OCI-LY7 (cell line): ENCODE results near the gene UQCRC1. TPM values are rescaled to one million over a fixed set of nuclear protein-coding genes. Genes with fewer than 3 reads are reported as not detected.

Experiments
- BruUV-seq: library from RNA; stranded (reverse); fragments of 400-500 nt; replicated peaks from 2 replicates; lab custom pipeline; 2021; lab: Mats Ljungman, UMichigan
- CTCF ChIA-PET: fragments of 300-600 bp; sonication (Branson Sonifier 250); formaldehyde crosslinking; loops from one replicate; lab custom pipeline; 2022; ENCODE audit warnings: antibody characterized with exemption; ENCODE audit not compliant: unreplicated experiment; lab: Charles Lee
- POLR2A ChIA-PET: fragments of 300-600 bp; sonication (Branson Sonifier 250); formaldehyde crosslinking; loops from one replicate; lab custom pipeline; 2022; ENCODE audit warnings: antibody characterized with exemption; lab: Charles Lee
- DNase-seq: peaks from one replicate; pipeline ENCODE4 v3.0.0-alpha.2; 2015; ENCODE audit warnings: low spot score
- H2AFZ ChIP-seq: fragments of 200-600 bp; sonication (generic), shearing (Covaris generic); 2 replicates; pipeline ENCODE4 v1.6.1; 2014; ENCODE audit warnings: mild to moderate bottlenecking, antibody characterized with exemption, low read length, moderate library complexity
- H3K27ac ChIP-seq: fragments of 200-600 bp; sonication (generic); 2 replicates; pipeline ENCODE4 v1.5.1; 2014; ENCODE audit warnings: mixed run types, low read depth, mild to moderate bottlenecking, moderate library complexity, low read length, inconsistent platforms; ENCODE audit not compliant: poor library complexity, severe bottlenecking
- H3K36me3 ChIP-seq: fragments of 200-600 bp; sonication (generic); 2 replicates; pipeline ENCODE4 v1.6.1; 2014; ENCODE audit warnings: mild to moderate bottlenecking, antibody characterized with exemption, low read length, moderate library complexity, mixed read lengths; ENCODE audit not compliant: insufficient read depth
- H3K4me1 ChIP-seq: fragments of 200-600 bp; sonication (generic); 2 replicates; pipeline ENCODE4 v1.5.1; 2014; ENCODE audit warnings: mild to moderate bottlenecking, low read length; ENCODE audit not compliant: insufficient read depth, poor library complexity, severe bottlenecking
- H3K4me2 ChIP-seq: fragments of 200-600 bp; sonication (generic); 2 replicates; pipeline ENCODE4 v1.6.1; 2014; ENCODE audit warnings: mild to moderate bottlenecking, low read length
- H3K4me3 ChIP-seq: fragments of 200-600 bp; sonication (generic); 2 replicates; pipeline ENCODE4 v1.5.1; 2014; ENCODE audit warnings: mild to moderate bottlenecking, low read depth, low read length; ENCODE audit not compliant: poor library complexity, severe bottlenecking
- H3K79me2 ChIP-seq: fragments of 200-600 bp; sonication (generic); 2 replicates; pipeline ENCODE4 v1.6.1; 2016; ENCODE audit warnings: low read depth, mild to moderate bottlenecking, low read length, moderate library complexity, mixed read lengths; ENCODE audit not compliant: insufficient read depth
- H3K9me2 ChIP-seq: fragments of 200-600 bp; sonication (generic); 2 replicates; pipeline ENCODE4 v1.6.1; 2016; ENCODE audit warnings: mild to moderate bottlenecking, low read length, mixed read lengths; ENCODE audit not compliant: insufficient read depth
- H3K9me3 ChIP-seq: fragments of 200-600 bp; sonication (generic); 2 replicates; pipeline ENCODE4 v1.6.1; 2014; ENCODE audit warnings: mild to moderate bottlenecking, mixed run types, low read length, mixed read lengths
- H4K20me1 ChIP-seq: fragments of 200-600 bp; sonication (generic); 2 replicates; pipeline ENCODE4 v1.6.1; 2014; ENCODE audit warnings: mild to moderate bottlenecking, antibody characterized with exemption, low read length, moderate library complexity, mixed read lengths; ENCODE audit not compliant: insufficient read depth
- CTCF ChIP-seq: fragments of 200-600 bp; sonication (generic); conservative IDR thresholded peaks from 2 replicates; pipeline ENCODE4 v1.5.1; 2014; ENCODE audit warnings: mild to moderate bottlenecking, antibody characterized with exemption, low read length, moderate library complexity, mixed read lengths
- EZH2phosphoT487 ChIP-seq: fragments of 200-600 bp; sonication (generic); IDR thresholded peaks from 2 replicates; pipeline ENCODE4 v1.6.1; 2018; ENCODE audit warnings: low read depth, borderline replicate concordance, mild to moderate bottlenecking, mixed run types, antibody characterized with exemption, low read length, moderate library complexity, mixed read lengths
- intact Hi-C: fragments of 100-400 bp; cut with micrococcal nuclease; formaldehyde crosslinking; loops from one replicate; pipeline ENCODE4 v1.10.0; 2022; ENCODE audit not compliant: unreplicated experiment
- total RNA-seq, 2 experiments: library from RNA; depleted of rRNA in 1 of 2; stranded (reverse); fragments of >200 nt in 1 of 2; shearing (Covaris generic) in 1 of 2; gene quantifications; 2 replicates each; pipeline ENCODE4 v1.2.3, GENCODE V29; 2014 to 2022

The UQCRC1 gene
- total RNA-seq, 2 experiments from 2014 or later: 125 to 194 TPM

- intact Hi-C loops: no loop called here
- POLR2A ChIA-PET: interaction anchor here (0.6 to 0.7 kb wide), 4 partner anchors 10 to 67 kb away, joined by 3 to 7 read pairs (median 4); no protein-coding TSS in a partner anchor
- Histone ChIP-seq H3K36me3 (no peaks in the 10 kb centered on the region), H3K4me1 (peaks cover 4% of the 10 kb centered on the region), H3K9me2 (no peaks in the 10 kb centered on the region), H4K20me1 (no peaks in the 10 kb centered on the region), H2AFZ (no peak overlapping the region), H3K9me3 (peaks cover 19% of the 10 kb centered on the region), H3K27ac (no peak overlapping the region), H3K4me2 (no peak overlapping the region), H3K4me3 (no peak overlapping the region), H3K79me2 (peaks cover 1% of the 10 kb centered on the region; the same call in 1 of the 2 replicates)
- DNase-seq: no peak
- CTCF ChIA-PET: no interaction called here
- no TSS peak for BruUV-seq
- TF ChIP-seq CTCF: no peak
- TF ChIP-seq EZH2phosphoT487: no peak
These were observed 4.6 kb upstream of the UQCRC1 start for GRCh38 chr3:48614044-48614443.

- H3K9me2 ChIP-seq: no peaks in the 10 kb centered on the region
- H3K9me3 ChIP-seq: peaks cover 4% of the 10 kb centered on the region
- peaks cover 15% of the 10 kb centered on the region for H3K4me1 ChIP-seq
- no TSS peak for BruUV-seq
- TF ChIP-seq EZH2phosphoT487 (no peak), CTCF (no peak)
- no peak overlapping the region for H3K27ac ChIP-seq
- H4K20me1 ChIP-seq: no peaks in the 10 kb centered on the region
- ChIA-PET CTCF (no interaction called here), POLR2A (interaction anchor here (0.7 to 1.0 kb wide), 2 partner anchors 12 to 173 kb away, joined by 3 to 5 read pairs; partner anchors contain the start of gene CCDC51)
- H3K79me2 ChIP-seq: peaks cover 19% of the 10 kb centered on the region
- DNase-seq: no peak
- no peak overlapping the region for H2AFZ ChIP-seq
- H3K4me3 ChIP-seq: no peak overlapping the region
- peaks cover 9% of the 10 kb centered on the region for H3K36me3 ChIP-seq
- intact Hi-C loops: no loop called here
- no peak overlapping the region for H3K4me2 ChIP-seq
These were observed 2.9 kb upstream of the UQCRC1 start for GRCh38 chr3:48612309-48612708.

GRCh38 chr3:48607519-48607918 lies 1.9 kb downstream of the UQCRC1 start:
- intact Hi-C loops: no loop called here
- ChIA-PET POLR2A (no interaction called here), CTCF (no interaction called here)
- DNase-seq: no peak
- Histone ChIP-seq H3K79me2 (peaks cover 20% of the 10 kb centered on the region), H3K36me3 (peaks cover 54% of the 10 kb centered on the region), H2AFZ (no peak overlapping the region), H3K4me1 (peaks cover 15% of the 10 kb centered on the region), H3K4me2 (no peak overlapping the region), H3K9me3 (no peaks in the 10 kb centered on the region), H3K9me2 (no peaks in the 10 kb centered on the region), H4K20me1 (no peaks in the 10 kb centered on the region), H3K4me3 (no peak overlapping the region), H3K27ac (no peak overlapping the region)
- TF ChIP-seq CTCF (no peak), EZH2phosphoT487 (no peak)
- no TSS peak for BruUV-seq
